Colonic mucosa (tissue), 4 donors: ENCODE data around the gene COL9A3. TPM values are rescaled to one million over a fixed set of nuclear protein-coding genes. Genes with fewer than 3 reads are reported as not detected.

Experiments
- DNase-seq: peaks from one replicate; pipeline ENCODE4 v3.0.0-alpha.2; 2020
- H3K27ac ChIP-seq: fragments of 200-600 bp; one replicate; pipeline ENCODE4 v1.8.0; 2021
- H3K27me3 ChIP-seq: fragments of 200-600 bp; one replicate; pipeline ENCODE4 v1.8.0; 2021
- H3K36me3 ChIP-seq: fragments of 200-600 bp; one replicate; pipeline ENCODE4 v1.8.0; 2021
- H3K4me1 ChIP-seq: fragments of 200-600 bp; one replicate; pipeline ENCODE4 v1.8.0; 2021; ENCODE audit warnings: mild to moderate bottlenecking
- H3K4me3 ChIP-seq: fragments of 200-600 bp; one replicate; pipeline ENCODE4 v1.8.0; 2021
- H3K9ac ChIP-seq, 2 donors: one replicate each; pipeline ENCODE4 v1.7.0; 2013; ENCODE audit warnings: control low read depth in 2 of 2, low read depth in 2 of 2, low read length in 2 of 2
- H3K9me3 ChIP-seq: fragments of 200-600 bp; one replicate; pipeline ENCODE4 v1.8.0; 2021
- intact Hi-C: fragments of 100-400 bp; cut with DNase I; formaldehyde crosslinking; loops from one replicate; pipeline ENCODE4 v1.14.1; 2022
- total RNA-seq, 2 donors: library from RNA; stranded (reverse); fragmentation: NEBNext Ultra II Directional in 1 of 2; extraction: Animal tissue kit (Norgen Biotek cat#: 25700) in 1 of 2; gene quantifications; one replicate each; pipeline ENCODE4 v1.2.1, GENCODE V29; 2021
- TF ChIP-seq, protein P1 (sequence below): fragments of 200-600 bp; IDR thresholded peaks from one replicate; pipeline ENCODE4 v1.8.0; 2022; ENCODE audit warnings: antibody characterized with exemption, mild to moderate bottlenecking
- donor health status: healthy.
- donor health status: DM: no; HTN: no; CAD: no.
- donor health status: DM: no; HTN: no; CAD: no.

Gene COL9A3
- total RNA-seq = 1 to 10 TPM; 2.7 to 3.6 TPM

DNA sequence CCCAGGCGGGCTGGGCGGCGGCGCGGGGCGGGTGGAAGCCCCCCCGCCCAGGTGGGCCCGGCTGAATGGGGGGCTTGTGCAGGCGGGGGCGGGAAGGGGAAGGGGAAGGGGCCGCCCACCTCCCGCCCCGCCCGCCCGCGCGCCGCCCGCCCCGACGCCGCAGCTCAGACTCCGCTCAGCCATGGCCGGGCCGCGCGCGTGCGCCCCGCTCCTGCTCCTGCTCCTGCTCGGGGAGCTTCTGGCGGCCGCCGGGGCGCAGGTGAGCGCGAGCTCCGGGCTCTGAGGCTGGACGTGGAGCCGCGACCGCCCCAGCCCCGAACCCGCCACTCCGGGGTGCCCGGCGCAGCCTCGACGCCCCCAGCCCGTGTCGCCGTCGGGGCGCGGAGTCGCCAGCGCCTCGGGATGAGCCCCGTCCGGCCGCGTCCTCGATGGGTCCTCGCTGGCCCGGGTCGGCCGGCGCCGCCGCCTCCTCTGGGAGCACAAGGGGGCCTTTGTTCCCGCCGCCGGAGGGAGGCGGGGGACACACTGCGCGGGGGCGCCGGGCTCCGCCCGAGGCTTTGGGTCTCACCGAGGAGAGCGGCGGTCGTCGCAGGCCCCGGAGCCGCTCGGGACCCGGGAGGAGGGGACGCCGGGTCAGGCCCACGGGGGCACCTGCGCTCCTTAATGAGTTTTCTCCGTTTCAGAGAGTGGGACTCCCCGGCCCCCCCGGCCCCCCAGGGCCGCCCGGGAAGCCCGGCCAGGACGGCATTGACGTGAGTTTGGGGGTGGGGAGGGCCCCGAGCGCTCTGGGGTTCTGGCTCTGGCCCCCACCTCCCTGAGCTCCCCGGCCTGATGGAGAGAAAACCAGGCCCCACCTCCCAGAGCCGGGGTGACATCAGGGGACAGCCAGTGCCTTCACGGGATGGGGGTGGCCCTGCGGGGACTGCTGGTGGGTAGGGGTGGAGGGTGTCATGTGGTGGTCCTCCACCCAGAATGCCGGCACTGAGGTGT is at the start of gene COL9A3:
Gene COL9A3 (plus strand): TSS at position 167 of the 990 bp plus-strand sequence. CDS start 15 bp downstream, at position 182.
- no peak within 1 kb of the TSS for H3K9ac ChIP-seq
- TF ChIP-seq, protein P1, sequence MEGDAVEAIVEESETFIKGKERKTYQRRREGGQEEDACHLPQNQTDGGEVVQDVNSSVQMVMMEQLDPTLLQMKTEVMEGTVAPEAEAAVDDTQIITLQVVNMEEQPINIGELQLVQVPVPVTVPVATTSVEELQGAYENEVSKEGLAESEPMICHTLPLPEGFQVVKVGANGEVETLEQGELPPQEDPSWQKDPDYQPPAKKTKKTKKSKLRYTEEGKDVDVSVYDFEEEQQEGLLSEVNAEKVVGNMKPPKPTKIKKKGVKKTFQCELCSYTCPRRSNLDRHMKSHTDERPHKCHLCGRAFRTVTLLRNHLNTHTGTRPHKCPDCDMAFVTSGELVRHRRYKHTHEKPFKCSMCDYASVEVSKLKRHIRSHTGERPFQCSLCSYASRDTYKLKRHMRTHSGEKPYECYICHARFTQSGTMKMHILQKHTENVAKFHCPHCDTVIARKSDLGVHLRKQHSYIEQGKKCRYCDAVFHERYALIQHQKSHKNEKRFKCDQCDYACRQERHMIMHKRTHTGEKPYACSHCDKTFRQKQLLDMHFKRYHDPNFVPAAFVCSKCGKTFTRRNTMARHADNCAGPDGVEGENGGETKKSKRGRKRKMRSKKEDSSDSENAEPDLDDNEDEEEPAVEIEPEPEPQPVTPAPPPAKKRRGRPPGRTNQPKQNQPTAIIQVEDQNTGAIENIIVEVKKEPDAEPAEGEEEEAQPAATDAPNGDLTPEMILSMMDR = no peak
- H3K4me3 ChIP-seq = peak within 1 kb of the TSS; percentile 5
- peaks cover 9% of the 10 kb centered on the region for H3K4me1 ChIP-seq
- intact Hi-C loops = no loop called here
- DNase-seq = no peak
- H3K27ac ChIP-seq = no peak within 1 kb of the TSS
- H3K27me3 ChIP-seq = peaks cover 52% of the 10 kb centered on the region
- H3K36me3 ChIP-seq = peaks cover 4% of the 10 kb centered on the region
- H3K9me3 ChIP-seq = no peaks in the 10 kb centered on the region

- Histone ChIP-seq H3K27me3 (no peaks in the 10 kb centered on the region), H3K27ac (no peak overlapping the region)
These were observed 48.7 kb upstream of the COL9A3 start for GRCh38 chr20:62768234-62768546.

GRCh38 chr20:62768551-62769287 is 48.1 kb upstream of the COL9A3 start:
- no peaks in the 10 kb centered on the region for H3K9me3 ChIP-seq
- no peaks in the 10 kb centered on the region for H3K4me1 ChIP-seq
- H3K9ac ChIP-seq = no peak overlapping the region
- intact Hi-C loops = no loop called here
- H3K4me3 ChIP-seq = no peak overlapping the region
- H3K27ac ChIP-seq = no peak overlapping the region
- TF ChIP-seq, protein P1 = no peak
- no peaks in the 10 kb centered on the region for H3K36me3 ChIP-seq
- H3K27me3 ChIP-seq = no peaks in the 10 kb centered on the region
- no peak for DNase-seq

More at GRCh38 chr20:62768234-62768546, 48.7 kb upstream of the COL9A3 start:
- Histone ChIP-seq H3K4me3 (no peak overlapping the region), H3K4me1 (no peaks in the 10 kb centered on the region), H3K36me3 (no peaks in the 10 kb centered on the region), H3K9me3 (no peaks in the 10 kb centered on the region), H3K9ac (no peak overlapping the region)
- DNase-seq = no peak
- TF ChIP-seq, protein P1 = no peak
- intact Hi-C loops = no loop called here

DNA sequence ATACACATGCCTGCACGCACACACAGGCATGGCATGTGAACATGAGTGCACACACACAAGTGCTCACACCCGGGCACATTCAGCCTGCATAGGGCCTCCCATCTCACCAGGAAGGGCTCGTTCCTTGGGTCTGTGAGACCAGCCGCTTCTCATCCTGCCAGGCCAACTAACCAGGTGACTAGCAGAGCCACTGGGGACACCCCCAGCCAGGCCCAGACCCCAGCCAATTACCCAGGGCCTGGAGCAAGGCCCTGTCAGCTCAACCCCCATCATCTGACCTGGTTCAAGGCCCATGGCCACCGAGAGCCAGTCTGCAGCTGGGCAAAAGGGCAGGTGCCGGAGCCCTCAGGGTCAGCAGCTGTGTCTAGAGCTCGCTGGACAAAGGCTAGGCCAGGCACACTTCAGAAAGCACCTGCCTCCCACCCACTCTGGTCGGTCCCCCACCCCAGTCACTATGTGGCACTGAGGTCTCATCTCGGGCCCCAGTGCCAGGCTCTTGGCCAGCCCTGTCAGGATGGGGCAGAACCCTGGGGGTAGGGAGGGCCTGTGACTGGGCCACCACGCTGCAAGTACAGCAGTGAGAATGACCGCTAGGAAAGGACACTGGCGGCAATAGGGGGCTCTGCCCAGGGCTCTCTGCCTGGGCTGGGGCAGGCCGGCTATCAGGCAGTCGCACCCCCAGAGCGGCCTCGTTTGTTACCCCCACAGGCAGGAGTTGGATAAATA is 47.3 kb upstream of the COL9A3 start:
- Histone ChIP-seq H3K4me1 (no peaks in the 10 kb centered on the region), H3K27me3 (no peaks in the 10 kb centered on the region), H3K36me3 (no peaks in the 10 kb centered on the region), H3K9me3 (no peaks in the 10 kb centered on the region), H3K4me3 (no peak overlapping the region), H3K9ac (no peak overlapping the region), H3K27ac (no peak overlapping the region)
- no peak for DNase-seq
- TF ChIP-seq, protein P1 = no peak
- intact Hi-C loops = no loop called here
